ENCODE data around the gene ASAP2.
"Not testable (repeated sequence)": the region's sequence is repeated elsewhere in the genome, so short reads cannot be mapped to it uniquely, and the experiment has no call there.

Gene ASAP2

DNA sequence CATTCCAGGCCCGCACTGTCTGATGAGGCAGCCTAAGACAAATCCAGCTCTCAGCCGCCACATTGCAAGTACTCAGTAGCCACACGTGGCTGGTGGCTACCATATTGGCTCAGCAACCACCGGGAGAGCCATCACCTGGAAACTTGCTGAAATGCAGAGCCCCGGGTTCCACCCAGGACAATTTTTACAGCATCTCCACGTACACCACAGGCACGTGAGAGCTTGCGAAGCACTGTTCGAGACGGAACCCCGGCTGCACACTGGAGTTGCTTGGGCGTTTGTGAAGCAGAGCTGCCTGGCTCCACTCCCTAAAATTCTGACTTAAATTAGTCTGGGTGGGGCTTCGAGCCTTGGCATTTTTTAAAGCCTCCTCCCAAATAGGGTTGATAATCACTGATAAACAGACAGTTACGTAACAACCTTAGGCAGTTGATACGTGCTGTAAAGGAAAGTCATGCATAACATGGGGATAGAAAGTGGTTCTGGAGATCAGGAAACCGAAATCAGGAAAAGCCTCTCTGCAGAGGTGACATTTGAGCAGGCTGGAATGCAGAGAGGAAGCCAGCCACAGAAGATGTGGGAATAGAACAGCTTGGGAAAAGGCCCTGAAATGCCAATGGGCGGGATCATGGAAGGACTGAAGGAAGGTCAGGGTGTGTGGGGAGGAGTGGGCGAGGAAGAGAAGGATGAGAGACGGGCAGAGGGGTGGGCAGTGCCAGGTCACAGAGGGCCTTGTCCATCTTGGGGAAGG is 6.2 kb downstream of the ASAP2 start:
- DNase-seq, result no peak

- DNase-seq, result no peak
Measured at GRCh38 chr2:9213477-9214051, 7.0 kb downstream of the ASAP2 start.

DNA sequence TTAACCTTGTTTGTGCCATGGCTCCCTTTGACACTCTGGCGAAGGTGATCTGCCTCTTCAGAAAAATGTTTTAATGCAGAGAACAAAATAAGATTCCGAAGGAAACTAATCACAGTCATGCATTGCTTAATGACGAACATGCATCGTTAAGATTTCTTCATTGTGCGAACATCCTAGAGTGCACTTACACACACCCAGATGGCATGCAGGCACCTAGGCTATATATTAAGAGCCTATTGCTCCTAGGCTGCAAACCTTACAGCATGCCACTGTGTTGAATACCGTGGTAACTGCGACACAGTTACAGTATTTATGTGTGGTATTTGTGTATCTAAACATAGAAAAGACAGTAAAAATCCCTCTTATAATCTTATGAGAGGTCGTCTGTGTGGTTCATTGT is 8.3 kb downstream of the ASAP2 start:
- no peak for DNase-seq

GRCh38 chr2:9215680-9216079 is 9.1 kb downstream of the ASAP2 start:
- no peak for DNase-seq

- not testable (repeated sequence) for DNase-seq
Measured at GRCh38 chr2:9216143-9216542, 9.5 kb downstream of the ASAP2 start.

- DNase-seq, result no peak
Measured at GRCh38 chr2:9217838-9218770, 11.5 kb downstream of the ASAP2 start.

DNA sequence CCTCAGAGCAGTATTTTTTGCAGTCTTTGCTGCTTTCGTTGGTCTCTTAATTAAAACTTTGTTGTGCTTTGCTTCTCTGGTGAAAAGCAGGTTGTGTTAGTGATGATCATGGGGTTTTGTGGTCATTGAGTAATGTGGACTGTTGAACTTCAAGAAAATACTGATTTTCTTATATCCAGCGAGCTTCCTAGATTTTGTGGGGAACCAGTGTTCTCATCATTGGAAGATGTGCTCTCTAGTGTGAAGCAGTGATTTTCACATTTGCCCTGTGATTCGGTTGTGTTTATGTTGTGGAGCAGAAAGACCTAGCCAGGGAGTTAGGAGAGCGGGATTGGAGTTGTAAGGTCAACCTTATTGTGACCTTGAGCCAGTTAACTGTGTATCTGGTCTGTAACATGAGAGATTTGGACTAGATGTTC is 12.4 kb downstream of the ASAP2 start:
- no peak for DNase-seq

- DNase-seq, result no peak
Measured at GRCh38 chr2:9220201-9220600, 13.6 kb downstream of the ASAP2 start.

- DNase-seq, result no peak
Measured at GRCh38 chr2:9221223-9221622, 14.6 kb downstream of the ASAP2 start.

DNA sequence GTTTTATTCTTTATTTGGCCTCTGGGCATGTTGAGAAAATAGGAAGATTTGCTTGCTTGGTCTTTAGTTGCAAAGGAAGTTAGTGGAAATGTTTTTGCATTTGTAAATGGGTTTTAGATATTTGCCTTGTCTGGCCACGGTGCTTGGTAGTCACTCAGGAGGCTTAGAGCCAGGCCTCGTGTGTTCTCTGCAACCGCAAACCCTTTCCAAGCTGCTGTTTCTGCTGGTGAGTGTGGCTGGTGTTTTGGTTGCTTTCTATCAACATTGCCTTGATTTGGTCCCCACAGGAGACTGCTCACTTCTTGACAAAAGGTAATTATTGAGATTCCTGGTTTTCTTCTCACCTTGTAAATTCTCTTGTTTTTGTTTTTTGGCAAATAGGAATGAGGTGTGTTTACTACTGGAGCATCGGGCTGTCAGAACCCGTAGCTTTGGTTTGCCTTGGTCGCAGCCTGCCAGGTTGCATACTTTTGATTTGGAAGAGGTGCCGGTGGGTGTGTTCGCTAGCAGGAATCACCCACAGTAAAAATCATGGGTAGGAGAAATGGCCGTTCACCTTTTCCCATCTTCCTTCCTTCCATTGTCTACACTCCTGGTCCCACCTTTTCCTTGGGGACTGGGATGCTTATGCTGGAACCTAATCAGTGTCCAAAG is 15.8 kb downstream of the ASAP2 start:
- no peak for DNase-seq

DNA sequence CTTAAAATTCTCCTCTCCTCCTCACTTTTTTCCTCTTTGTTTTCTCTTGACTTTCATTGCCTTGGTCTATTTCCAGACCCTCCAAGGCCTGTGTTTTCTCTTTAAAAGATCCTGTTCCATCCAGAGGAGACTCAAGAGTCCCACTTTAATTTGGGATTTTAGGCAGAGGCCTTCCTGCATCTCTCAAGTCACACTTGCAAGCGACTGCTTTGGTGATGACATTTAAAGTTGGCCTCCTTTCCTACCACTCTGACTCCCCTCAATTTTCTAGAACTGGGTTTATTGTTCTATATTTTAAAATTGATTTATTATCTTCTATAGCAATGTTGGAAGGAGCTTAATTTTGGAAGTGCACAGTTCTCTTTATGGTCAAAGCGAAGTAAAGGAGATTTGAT is 16.3 kb downstream of the ASAP2 start:
- DNase-seq, result no peak

- no peak for DNase-seq
Measured at GRCh38 chr2:9225806-9226205, 19.2 kb downstream of the ASAP2 start.

DNA sequence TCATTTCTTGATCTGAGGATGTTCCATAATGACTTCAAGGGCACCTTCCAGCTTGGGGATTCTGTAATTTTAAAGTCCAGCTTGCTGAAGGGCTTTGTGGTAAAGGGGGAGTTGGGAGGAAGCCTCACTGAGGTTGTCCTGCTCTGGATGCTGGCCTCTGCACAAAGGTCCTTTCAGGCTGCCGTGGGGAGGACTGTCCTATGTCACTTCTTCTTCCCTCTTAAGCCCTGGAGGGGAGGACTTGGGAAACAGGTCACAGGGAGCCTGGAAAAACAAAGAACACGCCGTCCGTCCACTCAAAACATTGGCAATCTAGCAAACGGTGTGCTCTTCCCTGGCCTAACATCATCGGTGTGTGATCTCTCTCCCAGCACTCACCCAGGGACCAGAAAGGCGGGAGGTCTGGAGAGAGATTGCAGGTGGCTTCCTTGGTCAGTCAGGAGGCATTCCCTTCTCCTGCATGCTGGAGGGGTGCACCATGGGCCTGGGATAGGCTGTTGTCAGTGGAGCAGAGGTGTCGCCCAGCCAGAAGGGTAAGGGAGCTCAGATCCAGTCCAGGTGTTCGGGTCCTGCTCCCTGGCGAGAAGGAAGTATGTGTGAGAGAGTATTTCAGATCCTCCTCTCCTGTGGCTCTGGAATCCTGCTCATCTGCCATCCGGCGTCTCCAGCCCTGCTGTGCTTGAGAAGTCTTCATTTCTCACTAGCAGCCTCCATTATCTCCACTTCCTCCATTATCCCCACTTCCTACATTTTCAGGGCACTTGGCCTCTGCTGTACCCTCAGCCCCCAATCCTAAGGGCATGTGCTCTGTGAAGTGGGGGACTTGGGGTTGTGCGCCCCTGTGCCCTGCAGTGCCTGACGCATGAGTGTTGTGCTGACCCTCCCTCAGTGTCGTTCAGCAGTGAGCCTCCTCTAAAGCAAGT is 20.1 kb downstream of the ASAP2 start:
- DNase-seq, result no peak

- no peak for DNase-seq
Measured at GRCh38 chr2:9228088-9228751, 21.6 kb downstream of the ASAP2 start.

GRCh38 chr2:9228781-9229469 is 22.3 kb downstream of the ASAP2 start:
- no peak for DNase-seq

GRCh38 chr2:9229470-9229820 is 22.8 kb downstream of the ASAP2 start:
- DNase-seq, result no peak

DNA sequence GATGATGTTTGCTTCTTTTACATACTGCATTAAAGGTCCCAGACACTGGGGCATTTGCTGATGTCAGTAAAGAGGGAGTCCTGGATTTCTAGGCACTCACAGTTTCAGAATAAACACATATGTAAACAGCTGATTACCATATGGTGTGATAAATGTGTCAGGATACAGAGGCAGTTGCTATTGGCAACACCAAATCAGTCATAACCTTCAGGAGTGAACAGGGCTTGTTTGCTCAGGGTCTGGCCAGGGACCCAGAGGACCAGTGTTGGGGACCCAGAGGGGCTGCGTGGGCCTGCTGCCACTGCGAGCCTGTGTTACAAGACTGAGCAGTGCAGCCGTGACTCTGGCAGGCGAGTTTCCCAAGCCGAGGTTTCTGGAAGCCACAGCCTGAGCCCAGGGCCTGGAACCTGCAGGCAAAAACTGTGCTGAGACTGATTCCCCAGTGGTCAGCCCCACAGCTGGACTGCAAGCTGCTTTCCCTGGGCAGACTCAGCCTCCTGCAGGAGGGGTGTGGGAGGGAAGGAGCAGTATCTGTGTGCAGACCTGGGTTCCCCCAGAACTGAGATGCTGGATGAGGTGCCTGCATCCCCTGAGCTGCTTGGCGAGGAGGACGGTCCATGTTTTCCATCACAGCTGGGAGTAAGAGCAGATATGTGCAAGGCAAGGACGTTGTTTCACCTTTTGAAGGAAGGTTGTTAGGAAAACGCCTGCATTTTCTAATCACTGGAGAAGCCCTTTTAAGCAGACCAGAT is 23.6 kb downstream of the ASAP2 start:
- DNase-seq, result no peak

- no peak for DNase-seq
Measured at GRCh38 chr2:9230881-9231280, 24.3 kb downstream of the ASAP2 start.

DNA sequence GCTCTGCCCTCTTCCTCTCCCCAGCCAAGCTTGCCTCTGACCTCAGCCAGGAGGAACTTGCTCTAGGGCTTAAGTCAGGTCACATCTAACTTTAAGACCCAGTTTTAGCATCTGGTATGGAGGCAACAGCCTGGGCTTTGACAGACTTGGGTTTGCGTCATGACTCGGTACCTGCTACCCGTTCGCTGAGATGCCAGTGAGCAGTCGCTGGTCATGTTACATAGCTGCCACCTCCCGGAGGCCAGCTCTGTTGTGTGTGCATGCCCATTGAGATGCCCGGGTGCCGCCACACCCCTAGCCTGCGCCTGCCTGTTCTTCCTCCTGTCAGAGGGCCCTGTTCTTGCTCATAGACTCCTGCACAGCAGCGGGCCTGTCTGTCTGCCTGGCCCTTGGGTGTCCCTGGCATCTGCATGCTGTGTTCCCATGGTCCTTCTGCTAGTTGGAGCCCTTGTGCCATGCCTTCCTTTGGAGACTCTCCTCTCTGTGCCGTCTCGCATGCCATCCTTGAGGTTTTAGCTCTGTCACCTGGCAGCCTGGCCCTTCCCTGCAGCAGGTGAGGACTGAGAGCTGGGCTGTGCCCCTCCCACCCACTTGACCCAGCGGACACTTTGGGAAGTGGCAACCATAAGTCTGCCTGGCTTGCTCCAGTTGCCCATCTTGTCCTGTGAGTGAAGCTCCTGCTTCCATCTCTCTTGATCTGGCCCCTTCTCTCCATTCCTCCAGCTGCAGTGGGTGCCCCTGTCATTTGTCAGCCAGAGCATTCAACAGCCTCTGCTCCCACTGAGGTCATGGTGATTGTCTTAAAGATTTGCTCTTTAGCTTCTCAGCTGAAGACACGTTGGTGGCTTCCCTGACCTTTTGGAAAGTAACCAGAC is 24.9 kb downstream of the ASAP2 start:
- no peak for DNase-seq

Data from NCI-H1105 treated with DMSO at 0.1 percent for 48 hours (cell line).